Endothelial cell (in vitro differentiated cells): ENCODE results near the gene MCEE. TPM values are rescaled to one million over a fixed set of nuclear protein-coding genes. Genes with fewer than 3 reads are reported as not detected.
A peak's percentile ranks its signal among the peaks of the same experiment; 100 is the strongest.

ENCODE experiments used
- DNase-seq: peaks from one replicate; pipeline ENCODE4 v3.0.0; 2021; ENCODE audit warnings: low spot score
- H3K27ac Mint-ChIP-seq: one replicate; pipeline ENCODE4 v1.8.0; 2021; ENCODE audit warnings: mixed read lengths, inconsistent platforms; ENCODE audit not compliant: unreplicated experiment
- H3K27me3 Mint-ChIP-seq: one replicate; pipeline ENCODE4 v1.8.0; 2021; ENCODE audit warnings: mild to moderate bottlenecking, moderate library complexity, mixed read lengths, inconsistent platforms; ENCODE audit not compliant: unreplicated experiment
- H3K36me3 Mint-ChIP-seq: one replicate; pipeline ENCODE4 v1.8.0; 2021; ENCODE audit warnings: mild to moderate bottlenecking, low read depth, mixed read lengths, inconsistent platforms; ENCODE audit not compliant: unreplicated experiment
- H3K4me1 Mint-ChIP-seq: one replicate; pipeline ENCODE4 v1.8.0; 2021; ENCODE audit warnings: mild to moderate bottlenecking, mixed read lengths, inconsistent platforms; ENCODE audit not compliant: unreplicated experiment
- H3K4me3 Mint-ChIP-seq: one replicate; pipeline ENCODE4 v1.8.0; 2021; ENCODE audit warnings: mild to moderate bottlenecking, mixed read lengths, inconsistent platforms; ENCODE audit not compliant: unreplicated experiment
- H3K9me3 Mint-ChIP-seq: one replicate; pipeline ENCODE4 v1.8.0; 2021; ENCODE audit warnings: mixed read lengths, inconsistent platforms; ENCODE audit not compliant: unreplicated experiment
- total RNA-seq: library from RNA; stranded (reverse); fragmentation: NEBNext Ultra II Directional; extraction: Animal tissue kit (Norgen Biotek cat#: 25700); gene quantifications from one replicate; pipeline ENCODE4 v1.2.1, GENCODE V29; 2021; ENCODE audit not compliant: unreplicated experiment
- TF ChIP-seq, protein P1 (sequence below): fragments of 200-600 bp; sonication (generic); IDR thresholded peaks from one replicate; pipeline ENCODE4 v1.5.0; 2021; ENCODE audit warnings: antibody characterized with exemption; ENCODE audit not compliant: unreplicated experiment

MCEE gene
- total RNA-seq, 1 donor from 2014 or later: 4.6 TPM

DNA sequence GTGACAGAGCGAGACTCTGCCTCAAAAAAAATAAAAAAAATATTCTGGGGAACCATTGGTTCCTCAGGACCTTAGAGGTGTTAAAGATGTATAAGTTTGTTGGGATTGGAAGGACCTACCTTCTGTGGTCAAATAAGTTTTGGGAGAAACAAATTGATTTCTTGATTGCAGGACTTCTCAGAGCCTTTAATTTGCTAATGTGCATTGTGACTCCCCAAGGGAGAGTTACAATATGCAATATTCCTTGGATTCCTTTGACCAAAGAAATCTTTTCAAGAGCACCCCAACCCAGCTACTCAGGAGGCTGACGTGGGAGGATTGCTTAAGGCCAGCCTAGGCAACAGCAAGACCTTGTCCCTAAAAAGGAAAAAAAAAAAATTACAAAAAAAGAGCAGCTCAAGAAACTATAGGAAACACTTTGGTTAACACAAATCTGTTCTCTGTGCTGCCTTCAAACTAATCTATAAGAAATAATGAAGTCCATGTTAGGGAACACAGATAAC is 55.1 kb downstream of the MCEE start:
- TF ChIP-seq, protein P1, sequence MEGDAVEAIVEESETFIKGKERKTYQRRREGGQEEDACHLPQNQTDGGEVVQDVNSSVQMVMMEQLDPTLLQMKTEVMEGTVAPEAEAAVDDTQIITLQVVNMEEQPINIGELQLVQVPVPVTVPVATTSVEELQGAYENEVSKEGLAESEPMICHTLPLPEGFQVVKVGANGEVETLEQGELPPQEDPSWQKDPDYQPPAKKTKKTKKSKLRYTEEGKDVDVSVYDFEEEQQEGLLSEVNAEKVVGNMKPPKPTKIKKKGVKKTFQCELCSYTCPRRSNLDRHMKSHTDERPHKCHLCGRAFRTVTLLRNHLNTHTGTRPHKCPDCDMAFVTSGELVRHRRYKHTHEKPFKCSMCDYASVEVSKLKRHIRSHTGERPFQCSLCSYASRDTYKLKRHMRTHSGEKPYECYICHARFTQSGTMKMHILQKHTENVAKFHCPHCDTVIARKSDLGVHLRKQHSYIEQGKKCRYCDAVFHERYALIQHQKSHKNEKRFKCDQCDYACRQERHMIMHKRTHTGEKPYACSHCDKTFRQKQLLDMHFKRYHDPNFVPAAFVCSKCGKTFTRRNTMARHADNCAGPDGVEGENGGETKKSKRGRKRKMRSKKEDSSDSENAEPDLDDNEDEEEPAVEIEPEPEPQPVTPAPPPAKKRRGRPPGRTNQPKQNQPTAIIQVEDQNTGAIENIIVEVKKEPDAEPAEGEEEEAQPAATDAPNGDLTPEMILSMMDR: no peak
- Mint-ChIP-seq H3K27me3 (peaks cover 10% of the 10 kb centered on the region), H3K36me3 (peaks cover 59% of the 10 kb centered on the region), H3K4me1 (peaks cover 28% of the 10 kb centered on the region), H3K9me3 (no peaks in the 10 kb centered on the region), H3K27ac (no peak overlapping the region), H3K4me3 (no peak overlapping the region)
- DNase-seq: no peak

DNA sequence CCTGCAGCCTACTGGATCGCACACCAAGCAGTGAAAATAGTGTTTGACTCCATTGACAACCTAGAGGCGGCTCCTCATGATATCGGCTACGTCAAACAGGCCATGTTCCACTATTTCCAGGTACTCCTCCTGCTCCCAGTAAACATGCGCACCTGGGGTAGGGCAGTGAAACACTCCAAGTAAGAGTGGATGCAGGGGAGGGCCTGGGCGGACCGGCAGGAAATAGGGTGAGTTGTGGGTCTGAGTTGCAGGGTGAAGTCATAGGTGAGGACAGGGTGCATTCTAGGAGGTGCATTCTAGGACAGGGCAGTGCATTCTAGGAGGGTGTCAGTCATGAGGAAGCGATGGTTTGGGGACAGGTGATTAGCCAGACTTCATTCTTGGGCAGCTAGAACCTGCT is 56.6 kb downstream of the MCEE start:
- Mint-ChIP-seq H3K9me3 (no peaks in the 10 kb centered on the region), H3K27me3 (peaks cover 16% of the 10 kb centered on the region), H3K4me3 (peak overlapping the region; percentile 52), H3K36me3 (peaks cover 61% of the 10 kb centered on the region), H3K4me1 (peaks cover 37% of the 10 kb centered on the region), H3K27ac (peak overlapping the region; percentile 49)
- TF ChIP-seq, protein P1: no peak
- DNase-seq: no peak

DNA sequence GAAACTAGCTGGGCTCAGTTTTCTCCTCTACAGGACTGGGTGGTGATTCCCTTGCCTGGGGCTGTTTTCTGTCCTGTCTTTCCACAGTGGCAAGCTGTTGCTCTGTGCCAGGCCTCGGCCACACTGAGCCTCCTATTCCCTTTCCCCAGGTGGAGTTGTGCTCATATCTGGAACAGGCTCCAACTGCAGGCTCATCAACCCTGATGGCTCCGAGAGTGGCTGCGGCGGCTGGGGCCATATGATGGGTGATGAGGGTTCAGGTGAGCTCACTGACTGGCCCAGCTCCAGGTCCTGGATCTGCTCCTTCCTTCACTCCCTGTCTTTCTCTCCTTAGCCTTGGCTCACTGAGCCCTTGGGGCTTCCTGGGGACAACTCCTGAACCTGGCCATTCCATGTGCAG is 57.5 kb downstream of the MCEE start:
- Mint-ChIP-seq H3K27me3 (peaks cover 22% of the 10 kb centered on the region), H3K4me3 (no peak overlapping the region), H3K36me3 (peaks cover 58% of the 10 kb centered on the region), H3K9me3 (no peaks in the 10 kb centered on the region), H3K27ac (no peak overlapping the region), H3K4me1 (peaks cover 44% of the 10 kb centered on the region)
- no peak for DNase-seq
- TF ChIP-seq, protein P1: no peak

DNA sequence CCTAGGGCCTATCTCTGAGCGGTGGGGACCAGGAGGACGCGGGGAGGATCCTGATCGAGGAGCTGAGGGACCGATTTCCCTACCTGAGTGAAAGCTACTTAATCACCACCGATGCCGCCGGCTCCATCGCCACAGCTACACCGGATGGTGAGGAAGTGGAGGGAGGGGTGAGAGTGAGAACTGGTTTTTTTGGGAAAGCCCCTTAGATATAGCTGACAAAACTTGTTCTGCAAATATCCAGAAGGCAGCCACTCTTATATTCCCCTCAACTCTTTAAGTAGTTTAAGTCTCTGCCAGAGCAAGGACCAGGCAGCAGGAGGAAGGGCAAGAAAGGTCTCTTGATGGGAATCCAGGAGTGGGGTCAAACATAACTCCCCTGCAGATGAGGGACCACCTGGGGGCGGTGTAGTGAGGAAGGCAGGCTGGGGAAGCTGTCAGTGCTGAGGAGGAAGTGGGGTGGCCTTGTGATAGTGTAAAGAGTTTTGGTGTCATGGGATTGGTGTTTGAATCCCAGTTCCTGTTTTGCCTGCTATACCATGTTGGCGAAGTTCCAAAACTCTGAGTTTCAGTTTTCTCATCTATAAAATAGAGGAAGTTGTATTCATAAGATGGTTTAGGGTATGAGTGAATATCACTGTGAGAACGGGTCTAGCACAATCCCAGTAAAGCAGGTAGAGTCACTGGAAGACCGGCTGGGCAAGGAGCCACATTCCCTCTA is 58.2 kb downstream of the MCEE start:
- H3K27ac Mint-ChIP-seq: no peak overlapping the region
- peaks cover 39% of the 10 kb centered on the region for H3K4me1 Mint-ChIP-seq
- H3K27me3 Mint-ChIP-seq: peaks cover 16% of the 10 kb centered on the region
- H3K9me3 Mint-ChIP-seq: no peaks in the 10 kb centered on the region
- no peak for DNase-seq
- peak overlapping the region; percentile 71 for H3K4me3 Mint-ChIP-seq
- H3K36me3 Mint-ChIP-seq: peaks cover 52% of the 10 kb centered on the region
- TF ChIP-seq, protein P1: no peak
